Liver (tissue), 9 donors: ENCODE data around the gene ALX4. TPM values are rescaled to one million over a fixed set of nuclear protein-coding genes. Genes with fewer than 3 reads are reported as not detected.

Source experiments
- DNase-seq: peaks from one replicate; pipeline ENCODE4 v3.0.0-alpha.2; 2017; ENCODE audit warnings: low spot score
- H3K27ac ChIP-seq, 2 donors: one replicate each; pipeline ENCODE4 v1.7.0; 2013; ENCODE audit warnings: inconsistent platforms in 2 of 2, low read length in 2 of 2, control low read depth in 1 of 2, low read depth in 1 of 2, mild to moderate bottlenecking in 1 of 2
- H3K27me3 ChIP-seq, 4 donors: one replicate each; pipeline versions ENCODE4 v1.6.1 to v1.7.0; 2013; ENCODE audit warnings: low read length in 3 of 4, inconsistent platforms in 1 of 4, mild to moderate bottlenecking in 1 of 4, moderate library complexity in 1 of 4; ENCODE audit not compliant: control insufficient read depth in 4 of 4, insufficient read depth in 4 of 4
- H3K36me3 ChIP-seq, 4 donors: one replicate each; pipeline versions ENCODE4 v1.6.1 to v1.7.0; 2013; ENCODE audit warnings: low read length in 3 of 4, mild to moderate bottlenecking in 3 of 4, low read depth in 1 of 4, moderate library complexity in 1 of 4; ENCODE audit not compliant: control insufficient read depth in 4 of 4, insufficient read depth in 3 of 4
- H3K4me1 ChIP-seq, 4 donors: one replicate each; pipeline versions ENCODE4 v1.6.1 to v1.7.0; 2013; ENCODE audit warnings: low read length in 3 of 4, mild to moderate bottlenecking in 3 of 4, moderate library complexity in 1 of 4; ENCODE audit not compliant: control insufficient read depth in 4 of 4, insufficient read depth in 4 of 4
- H3K4me3 ChIP-seq, 3 donors: one replicate each; pipeline versions ENCODE4 v1.6.1 to v1.7.0; 2013; ENCODE audit warnings: low read length in 3 of 3, control low read depth in 1 of 3, low read depth in 1 of 3, mild to moderate bottlenecking in 1 of 3
- H3K9ac ChIP-seq, 2 donors: one replicate each; pipeline ENCODE4 v1.7.0; 2013; ENCODE audit warnings: low read length in 2 of 2, mild to moderate bottlenecking in 2 of 2, moderate library complexity in 2 of 2, control low read depth in 1 of 2, low read depth in 1 of 2
- H3K9me3 ChIP-seq, 4 donors: one replicate each; pipeline versions ENCODE4 v1.6.1 to v1.7.0; 2013; ENCODE audit warnings: low read length in 3 of 4; ENCODE audit not compliant: control insufficient read depth in 4 of 4
- ATF3 ChIP-seq: IDR thresholded peaks from 2 replicates; pipeline ENCODE4 v1.6.1; 2016; ENCODE audit warnings: antibody characterized with exemption
- CTCF ChIP-seq: fragments of 150-350 bp; IDR thresholded peaks from 2 replicates; pipeline ENCODE4 v1.5.1; 2017; ENCODE audit warnings: improper control_type of control experiment, low read depth, low read length; ENCODE audit not compliant: missing input control
- EGR1 ChIP-seq, 2 donors: IDR thresholded peaks; 2 replicates each; pipeline ENCODE4 v1.6.1; 2016 to 2018; ENCODE audit warnings: antibody characterized with exemption in 2 of 2, low read depth in 2 of 2
- FOXA1 ChIP-seq: IDR thresholded peaks from 2 replicates; pipeline ENCODE4 v1.6.1; 2016; ENCODE audit warnings: antibody characterized with exemption
- FOXA2 ChIP-seq: IDR thresholded peaks from 2 replicates; pipeline ENCODE4 v1.6.1; 2016; ENCODE audit warnings: antibody characterized with exemption
- GABPA ChIP-seq, 2 donors: IDR thresholded peaks in 1 of 2; conservative IDR thresholded peaks in 1 of 2; 2 replicates each; pipeline ENCODE4 v1.6.1; 2016; ENCODE audit warnings: antibody characterized with exemption in 2 of 2, mild to moderate bottlenecking in 1 of 2, moderate library complexity in 1 of 2
- HNF4A ChIP-seq, 2 donors: conservative IDR thresholded peaks; 2 replicates each; pipeline ENCODE4 v1.6.1; 2016; ENCODE audit warnings: antibody characterized with exemption in 2 of 2, mild to moderate bottlenecking in 2 of 2
- JUND ChIP-seq, 2 donors: IDR thresholded peaks; 2 replicates each; pipeline ENCODE4 v1.6.1; 2016; ENCODE audit warnings: antibody characterized with exemption in 2 of 2
- MAX ChIP-seq: IDR thresholded peaks from 2 replicates; pipeline ENCODE4 v1.6.1; 2016; ENCODE audit warnings: antibody characterized with exemption
- NR2F2 ChIP-seq: IDR thresholded peaks from 2 replicates; pipeline ENCODE4 v1.6.1; 2016; ENCODE audit warnings: antibody characterized with exemption
- RAD21 ChIP-seq, 2 donors: IDR thresholded peaks; 2 replicates each; pipeline ENCODE4 v1.6.1; 2016; ENCODE audit warnings: antibody characterized with exemption in 2 of 2, mild to moderate bottlenecking in 2 of 2
- REST ChIP-seq: IDR thresholded peaks from 2 replicates; pipeline ENCODE4 v1.6.1; 2016; ENCODE audit warnings: antibody characterized with exemption, mild to moderate bottlenecking
- RXRA ChIP-seq, 2 donors: IDR thresholded peaks; 2 replicates each; pipeline ENCODE4 v1.6.1; 2017 to 2018; ENCODE audit warnings: antibody characterized with exemption in 2 of 2, mild to moderate bottlenecking in 1 of 2
- SP1 ChIP-seq: IDR thresholded peaks from 2 replicates; pipeline ENCODE4 v1.6.1; 2018; ENCODE audit warnings: antibody characterized with exemption, mild to moderate bottlenecking
- TAF1 ChIP-seq: conservative IDR thresholded peaks from 2 replicates; pipeline ENCODE4 v1.6.1; 2016; ENCODE audit warnings: antibody characterized with exemption, mild to moderate bottlenecking
- YY1 ChIP-seq: IDR thresholded peaks from 2 replicates; pipeline ENCODE4 v1.6.1; 2016; ENCODE audit warnings: antibody characterized with exemption, mild to moderate bottlenecking
- ZBTB33 ChIP-seq: IDR thresholded peaks from 2 replicates; pipeline ENCODE4 v1.6.1; 2016; ENCODE audit warnings: antibody characterized with exemption
- whole genome bisulfite sequencing: extraction: QIAGEN DNeasy Blood & Tissue Kit; methylation state at CpG from one replicate; pipeline ENCODE4 v1.1.7; 2013; 5-methylcytosine and 5-hydroxymethylcytosine counted together
- polyA plus RNA-seq, 2 donors: library from polyadenylated mRNA; stranded (reverse) in 1 of 2; unstranded in 1 of 2; fragments of 200-250 nt in 1 of 2; fragments of >200 nt in 1 of 2; fragmentation: Nextera tagmentation in 1 of 2; extraction: Ambion mirVana in 1 of 2; gene quantifications; one replicate each; pipeline versions ENCODE4 v1.2.1 to v1.2.3, GENCODE V29; 2013 to 2015
- total RNA-seq, 2 donors: library from RNA; depleted of rRNA; stranded (reverse); fragments of >200 nt; gene quantifications; one replicate each; pipeline ENCODE4 v1.2.3, GENCODE V29; 2014
- donor health status: healthy.
- donor health status: healthy.
- donor health status: healthy.
- donor health status: healthy.
- donor health status: healthy.

ALX4 gene
- total and polyA plus RNA-seq, 4 donors = not detected

GRCh38 chr11:44305026-44305469 is 4.9 kb downstream of the ALX4 start:
- no peak for DNase-seq
- H3K4me3 ChIP-seq = peak overlapping the region in 2 of 3 donors; percentile 63 to 65

GRCh38 chr11:44304091-44305025 is 5.6 kb downstream of the ALX4 start:
- no peak overlapping the region for H3K9ac ChIP-seq
- no peaks in the 10 kb centered on the region for H3K9me3 ChIP-seq
- TF ChIP-seq EGR1 (IDR thresholded peaks at IDR 0.05; ENCODE audit: low read depth in 2 of 2) (no peak), JUND (IDR thresholded peaks at IDR 0.05) (no peak), ATF3 (no peak), YY1 (no peak), FOXA2 (no peak), GABPA (IDR thresholded peaks at IDR 0.05 in 1 of 2, conservative IDR thresholded peaks at IDR 0.05 in 1 of 2) (no peak), RAD21 (IDR thresholded peaks at IDR 0.05) (no peak), MAX (no peak), RXRA (IDR thresholded peaks at IDR 0.05) (no peak), TAF1 (no peak), ZBTB33 (no peak), NR2F2 (no peak), REST (no peak), HNF4A (conservative IDR thresholded peaks at IDR 0.05) (no peak), SP1 (no peak)
- 7% methylated on average over 71 of the region's 71 CpGs for WGBS
- H3K36me3 ChIP-seq = no peaks in the 10 kb centered on the region
- no peak for DNase-seq
- H3K27ac ChIP-seq = no peak overlapping the region
- H3K27me3 ChIP-seq = peaks cover 3 to 22% (median 10%) of the 10 kb centered on the region in 4 donors
- peak overlapping the region in 1 of 3 donors; percentile 18 for H3K4me3 ChIP-seq
- H3K4me1 ChIP-seq = peaks cover 2 to 27% (median 18%) of the 10 kb centered on the region in 4 donors

More at GRCh38 chr11:44305026-44305469, 4.9 kb downstream of the ALX4 start:
- H3K9ac ChIP-seq = peak overlapping the region in 1 of 2 donors; percentile 13
- no peak overlapping the region for H3K27ac ChIP-seq
- H3K36me3 ChIP-seq = no peaks in the 10 kb centered on the region
- peaks cover 5 to 22% (median 13%) of the 10 kb centered on the region in 4 donors for H3K27me3 ChIP-seq
- peaks cover 5 to 34% (median 21%) of the 10 kb centered on the region in 4 donors for H3K4me1 ChIP-seq
- TF ChIP-seq FOXA1 = no peak
- no peak for TF ChIP-seq FOXA2
- TF ChIP-seq NR2F2 = no peak
- no peak for TF ChIP-seq CTCF
- no peak for TF ChIP-seq YY1
- TF ChIP-seq ATF3 = no peak
- TF ChIP-seq MAX = no peak
- no peak for TF ChIP-seq HNF4A (conservative IDR thresholded peaks at IDR 0.05)
- 8% methylated on average over 10 of the region's 10 CpGs for WGBS
- H3K9me3 ChIP-seq = no peaks in the 10 kb centered on the region
